Measurements from ENCODE around the gene SH3RF3.

SH3RF3 gene

GRCh38 chr2:109184368-109184767 lies 55.4 kb downstream of the SH3RF3 start:
- DNase-seq (no peak), ATAC-seq (no peak)

- ATAC-seq (no peak), DNase-seq (no peak)
Measured at GRCh38 chr2:109185338-109185737, 56.3 kb downstream of the SH3RF3 start.

GRCh38 chr2:109185821-109186570 lies 57.0 kb downstream of the SH3RF3 start:
- no peak for ATAC-seq
- DNase-seq, result no peak

DNA sequence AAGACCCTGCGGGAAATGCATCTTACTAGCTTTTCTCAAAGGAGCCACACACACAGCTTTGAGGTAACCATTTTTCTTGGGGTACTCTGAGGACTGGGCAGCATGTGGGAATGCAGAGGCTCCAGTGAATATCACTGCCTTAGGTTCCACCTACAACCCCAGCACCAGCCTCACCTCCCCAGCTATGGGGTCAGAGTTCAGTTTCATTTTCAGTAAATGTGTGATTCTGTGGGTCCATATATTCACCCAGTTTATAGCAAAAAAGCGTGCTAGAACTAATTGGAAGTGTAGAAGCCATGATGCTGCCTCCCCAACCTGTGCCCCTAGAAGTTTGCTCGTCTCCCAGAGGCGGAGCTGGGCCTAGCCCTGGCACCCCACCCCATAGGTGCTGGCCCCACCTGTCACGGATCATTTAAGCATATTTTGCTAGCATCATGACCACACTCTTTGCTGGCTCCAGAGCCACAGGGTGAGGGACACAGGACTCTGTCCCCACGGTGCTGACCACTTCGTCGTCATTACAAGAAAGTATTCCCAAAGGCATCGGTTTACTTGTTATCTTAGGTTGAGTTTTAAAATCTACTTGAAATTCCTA lies 57.7 kb downstream of the SH3RF3 start:
- ATAC-seq, result no peak
- no peak for DNase-seq

DNA sequence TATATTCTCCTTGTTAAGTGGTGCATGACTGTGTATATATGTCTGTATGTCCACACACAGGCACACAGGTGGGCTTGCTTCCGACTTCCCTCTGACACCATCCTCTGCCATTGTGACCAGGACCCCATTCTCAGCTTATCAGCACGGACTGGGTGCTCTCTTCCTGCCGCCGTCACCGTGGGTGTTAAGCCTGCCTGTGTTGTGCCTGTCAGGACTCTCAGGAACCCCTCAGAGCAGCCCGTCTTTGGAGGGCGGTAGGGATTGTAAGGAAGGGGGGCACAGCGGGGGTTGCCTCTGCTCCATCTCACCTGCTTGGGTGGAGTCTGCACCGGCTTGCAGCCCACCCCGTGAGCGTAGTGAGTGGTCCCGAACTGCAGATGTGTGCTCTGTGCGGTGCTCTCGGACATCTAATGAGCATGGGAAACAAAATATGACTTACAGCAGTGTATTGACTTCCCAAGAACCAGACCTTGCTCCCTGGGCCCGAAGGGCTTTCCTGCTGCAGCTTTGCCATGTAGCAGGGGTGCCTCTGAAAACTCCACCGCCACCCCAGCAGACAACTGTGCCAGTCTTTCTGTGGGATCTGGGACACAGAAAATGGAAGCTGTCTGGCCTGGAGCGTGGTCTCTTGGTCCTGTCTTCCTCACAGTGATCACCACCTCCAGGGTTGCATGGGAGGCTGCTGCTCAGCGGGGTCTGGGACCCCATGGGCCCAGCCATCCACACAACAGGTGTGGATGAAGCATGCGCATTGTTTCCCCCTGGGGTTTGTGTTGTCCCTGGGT lies 58.9 kb downstream of the SH3RF3 start:
- ATAC-seq (no peak), DNase-seq (no peak)

- ATAC-seq, result no peak
- DNase-seq, result no peak
Measured at GRCh38 chr2:109188496-109188890, 59.5 kb downstream of the SH3RF3 start.

DNA sequence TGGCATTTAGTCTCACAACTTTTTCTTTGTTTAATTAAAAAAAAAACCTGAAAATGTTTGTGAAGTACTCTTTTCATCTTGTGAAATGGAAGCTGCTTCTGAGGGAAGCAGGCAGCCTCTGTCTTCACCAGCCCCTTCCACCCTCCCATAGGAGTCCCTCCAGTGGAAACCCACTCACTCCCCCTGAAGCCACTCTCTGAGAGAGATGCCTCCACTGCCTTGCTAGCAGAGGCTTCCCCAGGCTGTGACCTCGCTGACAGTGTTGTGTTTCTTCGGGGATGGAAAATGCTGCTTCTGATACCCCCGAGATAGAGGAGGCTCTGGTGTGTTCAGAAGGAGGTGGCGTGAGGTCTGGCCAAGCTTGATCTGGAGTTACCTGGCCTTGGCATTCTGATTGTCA lies 59.9 kb downstream of the SH3RF3 start:
- DNase-seq (no peak), ATAC-seq (no peak)

DNA sequence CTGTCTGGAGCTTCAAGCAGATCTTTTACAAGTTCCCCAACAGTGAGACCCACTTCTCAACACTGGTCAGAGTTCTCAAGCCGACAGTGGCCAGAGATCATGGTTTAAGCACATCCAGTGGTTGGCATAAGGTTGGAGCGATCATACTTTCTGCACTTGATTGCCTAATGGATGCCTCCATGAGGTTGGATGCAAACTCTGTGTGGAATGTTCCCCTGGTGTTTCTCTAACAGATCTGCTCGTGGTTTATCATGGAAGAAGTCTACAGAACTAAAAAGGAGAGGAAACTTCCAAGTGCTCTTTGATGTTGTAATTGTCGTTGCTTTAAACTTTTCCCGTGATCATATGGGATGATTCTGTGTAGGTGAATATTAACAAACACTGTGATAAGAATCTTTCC lies 60.7 kb downstream of the SH3RF3 start:
- ATAC-seq, result no peak
- DNase-seq, result no peak

GRCh38 chr2:109193807-109194619 lies 65.0 kb downstream of the SH3RF3 start:
- DNase-seq, result no peak
- ATAC-seq, result no peak

GRCh38 chr2:109194620-109194937 lies 65.6 kb downstream of the SH3RF3 start:
- ATAC-seq (no peak), DNase-seq (no peak)

DNA sequence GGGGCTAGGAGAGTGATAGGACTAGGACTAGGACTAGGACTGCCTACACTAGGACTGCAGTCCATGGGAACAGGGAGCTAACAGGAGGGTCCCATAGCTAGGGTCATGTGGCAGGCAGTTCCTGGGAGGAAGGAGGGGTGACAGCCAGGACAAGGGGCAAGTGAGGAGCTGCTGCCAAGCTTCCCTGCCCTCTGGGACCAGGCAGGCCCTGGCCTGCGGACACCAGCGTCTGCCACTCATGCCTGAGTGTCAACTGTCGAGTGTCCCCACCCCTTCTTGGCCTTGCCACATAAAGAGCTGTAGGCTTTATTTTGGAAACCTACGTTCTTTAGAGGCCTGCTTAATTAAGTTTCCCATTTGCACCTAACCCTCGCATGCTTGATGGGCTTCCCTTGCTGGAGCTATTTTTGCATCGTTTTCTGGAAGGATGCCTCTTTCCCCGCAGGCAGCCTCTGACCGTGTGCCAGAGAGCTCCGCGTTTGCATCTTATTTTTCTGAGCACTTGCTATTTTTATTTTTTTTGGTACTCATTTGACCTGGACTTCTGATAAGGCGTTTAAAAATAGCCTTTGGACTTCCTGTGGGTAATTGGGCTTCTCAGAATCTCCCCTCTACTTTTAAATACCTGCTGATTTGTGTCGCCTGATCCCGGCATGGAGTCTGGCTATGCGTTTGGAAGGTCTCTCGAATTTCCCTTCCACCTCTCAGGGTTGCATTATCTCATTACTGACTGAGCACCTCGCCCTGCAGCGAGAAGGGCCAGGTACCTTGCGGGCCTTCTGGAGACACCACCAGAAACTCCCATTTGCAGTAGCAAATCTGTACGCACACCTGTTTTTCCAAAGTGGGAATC lies 66.4 kb downstream of the SH3RF3 start:
- ATAC-seq (no peak), DNase-seq (no peak)

GRCh38 chr2:109196081-109196875 lies 67.3 kb downstream of the SH3RF3 start:
- DNase-seq (no peak), ATAC-seq (no peak)

- DNase-seq, result no peak
- no peak for ATAC-seq
Measured at GRCh38 chr2:109197491-109198418, 68.8 kb downstream of the SH3RF3 start.

GRCh38 chr2:109199790-109200189 lies 70.8 kb downstream of the SH3RF3 start:
- DNase-seq (no peak), ATAC-seq (no peak)

- no peak for ATAC-seq
Measured at GRCh38 chr2:109200616-109201464, 71.8 kb downstream of the SH3RF3 start.

GRCh38 chr2:109201465-109202327 lies 72.7 kb downstream of the SH3RF3 start:
- DNase-seq, result no peak
- ATAC-seq, result no peak

More at GRCh38 chr2:109200616-109201464, 71.8 kb downstream of the SH3RF3 start:
- DNase-seq, result no peak

GRCh38 chr2:109202486-109202885 lies 73.5 kb downstream of the SH3RF3 start:
- DNase-seq (no peak), ATAC-seq (no peak)

Data from stimulated activated naive CD8-positive, alpha-beta T cell treated with anti-CD3 and anti-CD28 coated beads, Interleukin-15, Interleukin-2, amounts not matched to agents 100 U/mL and 50 U/mL, for 24 hours (primary cell).